ENCODE measurements around the gene LIPN.

Gene LIPN

GRCh38 chr10:88742448-88742847 is 17.4 kb upstream of the LIPN start:
- Histone ChIP-seq H4K20me1 (ENCODE audit: low read depth, low read length) (no peaks in the 10 kb centered on the region), H3K9me3 (ENCODE audit: insufficient read depth, low read length) (no peaks in the 10 kb centered on the region), H3K9ac (ENCODE audit: low read length) (no peak overlapping the region), H3K36me3 (ENCODE audit: low read length) (no peaks in the 10 kb centered on the region), H2AFZ (ENCODE audit: low read depth, low read length, severe bottlenecking) (no peak overlapping the region), H3K27ac (ENCODE audit: low read depth, low read length) (no peak overlapping the region), H3K27me3 (ENCODE audit: low read length) (no peaks in the 10 kb centered on the region), H3K79me2 (ENCODE audit: insufficient read depth, low read length) (no peaks in the 10 kb centered on the region), H3K4me2 (ENCODE audit: low read depth, low read length, poor library complexity, severe bottlenecking) (no peak overlapping the region), H3K9me2 (replicated peaks; ENCODE audit: insufficient read depth, low read length) (no peaks in the 10 kb centered on the region), H3F3A (ENCODE audit: insufficient read depth) (no peaks in the 10 kb centered on the region), H3K4me3 (ENCODE audit: insufficient read depth, low read length, poor library complexity, severe bottlenecking) (no peak overlapping the region)
- TF ChIP-seq EZH2phosphoT487 (conservative IDR thresholded peaks at IDR 0.05; ENCODE audit: low read length) = no peak
- TF ChIP-seq, protein P1, sequence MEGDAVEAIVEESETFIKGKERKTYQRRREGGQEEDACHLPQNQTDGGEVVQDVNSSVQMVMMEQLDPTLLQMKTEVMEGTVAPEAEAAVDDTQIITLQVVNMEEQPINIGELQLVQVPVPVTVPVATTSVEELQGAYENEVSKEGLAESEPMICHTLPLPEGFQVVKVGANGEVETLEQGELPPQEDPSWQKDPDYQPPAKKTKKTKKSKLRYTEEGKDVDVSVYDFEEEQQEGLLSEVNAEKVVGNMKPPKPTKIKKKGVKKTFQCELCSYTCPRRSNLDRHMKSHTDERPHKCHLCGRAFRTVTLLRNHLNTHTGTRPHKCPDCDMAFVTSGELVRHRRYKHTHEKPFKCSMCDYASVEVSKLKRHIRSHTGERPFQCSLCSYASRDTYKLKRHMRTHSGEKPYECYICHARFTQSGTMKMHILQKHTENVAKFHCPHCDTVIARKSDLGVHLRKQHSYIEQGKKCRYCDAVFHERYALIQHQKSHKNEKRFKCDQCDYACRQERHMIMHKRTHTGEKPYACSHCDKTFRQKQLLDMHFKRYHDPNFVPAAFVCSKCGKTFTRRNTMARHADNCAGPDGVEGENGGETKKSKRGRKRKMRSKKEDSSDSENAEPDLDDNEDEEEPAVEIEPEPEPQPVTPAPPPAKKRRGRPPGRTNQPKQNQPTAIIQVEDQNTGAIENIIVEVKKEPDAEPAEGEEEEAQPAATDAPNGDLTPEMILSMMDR (IDR thresholded peaks at IDR 0.05; ENCODE audit: insufficient read depth, low read length, poor library complexity, severe bottlenecking) = no peak

- no peak overlapping the region for H3K9ac ChIP-seq (ENCODE audit: low read length)
- H3K4me3 ChIP-seq (ENCODE audit: insufficient read depth, low read length, poor library complexity, severe bottlenecking) = no peak overlapping the region
- no peak overlapping the region for H2AFZ ChIP-seq (ENCODE audit: low read depth, low read length, severe bottlenecking)
- no peaks in the 10 kb centered on the region for H3K27me3 ChIP-seq (ENCODE audit: low read length)
- no peaks in the 10 kb centered on the region for H3F3A ChIP-seq (ENCODE audit: insufficient read depth)
- H4K20me1 ChIP-seq (ENCODE audit: low read depth, low read length) = no peaks in the 10 kb centered on the region
- no peaks in the 10 kb centered on the region for H3K9me3 ChIP-seq (ENCODE audit: insufficient read depth, low read length)
- H3K79me2 ChIP-seq (ENCODE audit: insufficient read depth, low read length) = no peaks in the 10 kb centered on the region
- no peaks in the 10 kb centered on the region for H3K9me2 ChIP-seq (replicated peaks; ENCODE audit: insufficient read depth, low read length)
- H3K4me2 ChIP-seq (ENCODE audit: low read depth, low read length, poor library complexity, severe bottlenecking) = no peak overlapping the region
- H3K27ac ChIP-seq (ENCODE audit: low read depth, low read length) = no peak overlapping the region
- TF ChIP-seq, protein P1 (IDR thresholded peaks at IDR 0.05; ENCODE audit: insufficient read depth, low read length, poor library complexity, severe bottlenecking) = no peak
- no peak for TF ChIP-seq EZH2phosphoT487 (conservative IDR thresholded peaks at IDR 0.05; ENCODE audit: low read length)
- H3K36me3 ChIP-seq (ENCODE audit: low read length) = no peaks in the 10 kb centered on the region
Observed at GRCh38 chr10:88744002-88744401, 15.8 kb upstream of the LIPN start.

DNA sequence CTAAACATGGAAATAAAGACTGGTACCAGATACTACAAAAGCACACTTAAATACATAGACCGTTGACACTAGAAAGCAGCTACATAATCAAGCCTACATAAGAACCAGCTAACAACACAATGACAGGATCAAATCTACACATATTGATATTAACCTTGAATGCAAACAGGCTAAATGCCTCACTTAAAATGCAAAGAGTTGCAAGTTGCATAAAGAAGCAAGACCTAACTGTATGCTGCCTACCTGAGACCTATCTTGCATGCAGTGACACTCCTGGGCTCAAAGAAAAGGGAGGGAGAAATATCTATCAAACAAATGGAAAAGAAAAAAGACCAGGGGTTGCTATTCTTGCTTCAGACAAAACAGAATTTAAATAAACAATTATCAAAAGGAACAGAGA is 14.2 kb upstream of the LIPN start:
- Histone ChIP-seq H3K27me3 (ENCODE audit: low read length) (no peaks in the 10 kb centered on the region), H3K4me2 (ENCODE audit: low read depth, low read length, poor library complexity, severe bottlenecking) (no peak overlapping the region), H3K9ac (ENCODE audit: low read length) (no peak overlapping the region), H3K79me2 (ENCODE audit: insufficient read depth, low read length) (no peaks in the 10 kb centered on the region), H4K20me1 (ENCODE audit: low read depth, low read length) (no peaks in the 10 kb centered on the region), H3K9me3 (ENCODE audit: insufficient read depth, low read length) (no peaks in the 10 kb centered on the region), H3K27ac (ENCODE audit: low read depth, low read length) (no peak overlapping the region), H3K36me3 (ENCODE audit: low read length) (no peaks in the 10 kb centered on the region), H3F3A (ENCODE audit: insufficient read depth) (no peaks in the 10 kb centered on the region), H3K4me3 (ENCODE audit: insufficient read depth, low read length, poor library complexity, severe bottlenecking) (no peak overlapping the region), H2AFZ (ENCODE audit: low read depth, low read length, severe bottlenecking) (no peak overlapping the region), H3K9me2 (replicated peaks; ENCODE audit: insufficient read depth, low read length) (no peaks in the 10 kb centered on the region)
- no peak for TF ChIP-seq EZH2phosphoT487 (conservative IDR thresholded peaks at IDR 0.05; ENCODE audit: low read length)
- TF ChIP-seq, protein P1 (IDR thresholded peaks at IDR 0.05; ENCODE audit: insufficient read depth, low read length, poor library complexity, severe bottlenecking) = no peak
